ENCODE data around the gene ARID1A.

ARID1A gene

GRCh38 chr1:26767714-26768113 is 71.9 kb downstream of the ARID1A start:
- no peak for DNase-seq

- DNase-seq, result no peak
These were observed 72.9 kb downstream of the ARID1A start for GRCh38 chr1:26768755-26769154.

- no peak for DNase-seq
These were observed 75.4 kb downstream of the ARID1A start for GRCh38 chr1:26771285-26771642.

- DNase-seq, result no peak
These were observed 76.0 kb downstream of the ARID1A start for GRCh38 chr1:26771643-26772321.

- no peak for DNase-seq
These were observed 76.9 kb downstream of the ARID1A start for GRCh38 chr1:26772687-26773086.

GRCh38 chr1:26774462-26774861 is 78.6 kb downstream of the ARID1A start:
- no peak for DNase-seq

- DNase-seq, result no peak
These were observed 79.9 kb downstream of the ARID1A start for GRCh38 chr1:26775666-26776065.

- DNase-seq, result no peak
These were observed 83.4 kb downstream of the ARID1A start for GRCh38 chr1:26779098-26779668.

GRCh38 chr1:26780344-26780957 is 84.6 kb downstream of the ARID1A start:
- DNase-seq, result no peak

- no peak for DNase-seq
These were observed 85.5 kb downstream of the ARID1A start for GRCh38 chr1:26781206-26781825.

GRCh38 chr1:26782521-26783212 is 86.9 kb downstream of the ARID1A start:
- DNase-seq, result no peak

GRCh38 chr1:26783646-26784022 is 87.8 kb downstream of the ARID1A start:
- DNase-seq, result no peak

GRCh38 chr1:26784023-26784871 is 88.4 kb downstream of the ARID1A start:
- DNase-seq, result peak; percentile 87

GRCh38 chr1:26784886-26785285 is 89.1 kb downstream of the ARID1A start:
- DNase-seq, result no peak

GRCh38 chr1:26785611-26786436 is 90.0 kb downstream of the ARID1A start:
- peak; percentile 53 for DNase-seq

GRCh38 chr1:26786437-26787380 is 90.9 kb downstream of the ARID1A start:
- peak; percentile 53 for DNase-seq

GRCh38 chr1:26787381-26787705 is 91.5 kb downstream of the ARID1A start:
- no peak for DNase-seq

GRCh38 chr1:26787706-26788514 is 92.1 kb downstream of the ARID1A start, which contains the start of gene PIGV:
Gene PIGV, plus strand, starts transcription at chr1:26787950. Its CDS starts 2,866 bp downstream, at chr1:26790816.
- DNase-seq, result peak; percentile 89

GRCh38 chr1:26788515-26788785 is 92.6 kb downstream of the ARID1A start:
- no peak for DNase-seq

All from midbrain (tissue), 1 donor.